Liver (tissue), 3 donors: ENCODE results near the gene SNAPC4.

ENCODE experiments used
- HNF4G ChIP-seq: IDR thresholded peaks from 2 replicates; pipeline ENCODE4 v1.6.1; 2016; ENCODE audit warnings: antibody characterized with exemption
- RAD21 ChIP-seq, 2 donors: IDR thresholded peaks; 2 replicates each; pipeline ENCODE4 v1.6.1; 2016; ENCODE audit warnings: antibody characterized with exemption in 2 of 2, mild to moderate bottlenecking in 2 of 2
- RXRA ChIP-seq, 2 donors: IDR thresholded peaks; 2 replicates each; pipeline ENCODE4 v1.6.1; 2017 to 2018; ENCODE audit warnings: antibody characterized with exemption in 2 of 2, mild to moderate bottlenecking in 1 of 2
- SP1 ChIP-seq: IDR thresholded peaks from 2 replicates; pipeline ENCODE4 v1.6.1; 2018; ENCODE audit warnings: antibody characterized with exemption, mild to moderate bottlenecking
- TAF1 ChIP-seq: conservative IDR thresholded peaks from 2 replicates; pipeline ENCODE4 v1.6.1; 2016; ENCODE audit warnings: antibody characterized with exemption, mild to moderate bottlenecking
- YY1 ChIP-seq: IDR thresholded peaks from 2 replicates; pipeline ENCODE4 v1.6.1; 2016; ENCODE audit warnings: antibody characterized with exemption, mild to moderate bottlenecking
- TF ChIP-seq, protein P1 (sequence below): fragments of 150-350 bp; IDR thresholded peaks from 2 replicates; pipeline ENCODE4 v1.5.1; 2017; ENCODE audit warnings: improper control_type of control experiment, low read depth, low read length; ENCODE audit not compliant: missing input control
- donor health status: healthy.
- donor health status: healthy.

DNA sequence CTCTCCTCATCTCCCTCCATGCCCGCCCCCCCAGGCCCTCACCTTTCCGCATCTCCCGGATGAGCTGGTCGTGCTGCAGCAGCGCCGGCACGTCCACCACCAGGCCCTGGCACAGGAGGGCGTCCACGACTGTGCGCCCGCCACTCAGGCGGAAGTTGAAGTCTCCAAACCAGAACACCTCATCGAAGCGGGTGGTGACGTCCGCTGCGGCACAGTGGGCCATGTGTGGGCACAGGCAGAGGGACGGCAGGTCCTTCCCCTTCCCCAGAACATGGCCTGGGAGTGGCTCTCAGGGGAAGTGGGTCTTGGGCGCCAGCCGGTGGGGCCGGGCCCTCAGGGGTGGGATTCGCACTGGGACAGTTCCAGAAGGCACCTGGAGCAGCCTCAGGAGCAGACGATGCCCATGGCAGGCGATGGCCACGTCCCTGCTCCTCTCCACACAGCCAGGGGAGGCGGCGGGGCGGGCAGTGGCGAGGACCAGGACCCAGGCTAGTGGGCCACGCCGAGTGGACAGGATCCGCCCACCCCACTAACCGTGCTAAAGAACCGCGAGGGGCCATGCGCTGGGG lies 31.9 kb upstream of the SNAPC4 start:
- TF ChIP-seq HNF4G (no peak), RXRA (IDR thresholded peaks at IDR 0.05) (no peak), SP1 (no peak), TAF1 (no peak), RAD21 (IDR thresholded peaks at IDR 0.05) (no peak), YY1 (no peak)
- TF ChIP-seq, protein P1, sequence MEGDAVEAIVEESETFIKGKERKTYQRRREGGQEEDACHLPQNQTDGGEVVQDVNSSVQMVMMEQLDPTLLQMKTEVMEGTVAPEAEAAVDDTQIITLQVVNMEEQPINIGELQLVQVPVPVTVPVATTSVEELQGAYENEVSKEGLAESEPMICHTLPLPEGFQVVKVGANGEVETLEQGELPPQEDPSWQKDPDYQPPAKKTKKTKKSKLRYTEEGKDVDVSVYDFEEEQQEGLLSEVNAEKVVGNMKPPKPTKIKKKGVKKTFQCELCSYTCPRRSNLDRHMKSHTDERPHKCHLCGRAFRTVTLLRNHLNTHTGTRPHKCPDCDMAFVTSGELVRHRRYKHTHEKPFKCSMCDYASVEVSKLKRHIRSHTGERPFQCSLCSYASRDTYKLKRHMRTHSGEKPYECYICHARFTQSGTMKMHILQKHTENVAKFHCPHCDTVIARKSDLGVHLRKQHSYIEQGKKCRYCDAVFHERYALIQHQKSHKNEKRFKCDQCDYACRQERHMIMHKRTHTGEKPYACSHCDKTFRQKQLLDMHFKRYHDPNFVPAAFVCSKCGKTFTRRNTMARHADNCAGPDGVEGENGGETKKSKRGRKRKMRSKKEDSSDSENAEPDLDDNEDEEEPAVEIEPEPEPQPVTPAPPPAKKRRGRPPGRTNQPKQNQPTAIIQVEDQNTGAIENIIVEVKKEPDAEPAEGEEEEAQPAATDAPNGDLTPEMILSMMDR: no peak
